Thymus (tissue), 11 donors: Measurements from ENCODE around the gene CADM2. TPM values are rescaled to one million over a fixed set of nuclear protein-coding genes. Genes with fewer than 3 reads are reported as not detected.

Experiments
- DNase-seq, 9 donors: peaks; one replicate each; pipeline ENCODE4 v3.0.0-alpha.2; 2013; ENCODE audit warnings: low spot score in 9 of 9, low read depth in 6 of 9, missing footprints in 1 of 9
- H3K27ac ChIP-seq, 2 donors: one replicate each; pipeline ENCODE4 v1.5.1; 2013; ENCODE audit warnings: control low read depth in 1 of 2, low read depth in 1 of 2, low read length in 1 of 2, mild to moderate bottlenecking in 1 of 2, moderate library complexity in 1 of 2
- H3K27me3 ChIP-seq, 2 donors: one replicate each; pipeline ENCODE4 v1.5.1; 2013; ENCODE audit warnings: low read length in 1 of 2; ENCODE audit not compliant: control insufficient read depth in 2 of 2, insufficient read depth in 1 of 2
- H3K36me3 ChIP-seq, 2 donors: one replicate each; pipeline ENCODE4 v1.5.1; 2013; ENCODE audit warnings: low read length in 1 of 2, mild to moderate bottlenecking in 1 of 2, moderate library complexity in 1 of 2; ENCODE audit not compliant: control insufficient read depth in 2 of 2, insufficient read depth in 2 of 2
- H3K4me1 ChIP-seq, 2 donors: one replicate each; pipeline ENCODE4 v1.5.1; 2013; ENCODE audit warnings: low read length in 2 of 2; ENCODE audit not compliant: control insufficient read depth in 2 of 2, insufficient read depth in 2 of 2
- H3K4me3 ChIP-seq, 2 donors: one replicate each; pipeline ENCODE4 v1.5.1; 2013; ENCODE audit warnings: low read length in 2 of 2, control low read depth in 1 of 2, mild to moderate bottlenecking in 1 of 2
- H3K9me3 ChIP-seq, 2 donors: one replicate each; pipeline ENCODE4 v1.5.1; 2013; ENCODE audit warnings: low read length in 1 of 2, mild to moderate bottlenecking in 1 of 2; ENCODE audit not compliant: control insufficient read depth in 2 of 2, insufficient read depth in 1 of 2
- WGBS: extraction: QIAGEN DNeasy Blood & Tissue Kit; methylation state at CpG from one replicate; pipeline ENCODE4 v1.1.7; 2013; 5-methylcytosine and 5-hydroxymethylcytosine counted together
- polyA plus RNA-seq: library from polyadenylated mRNA; stranded (reverse); fragments of 200-250 nt; gene quantifications from one replicate; pipeline ENCODE4 v1.2.3, GENCODE V29; 2013
- total RNA-seq: library from RNA; stranded (reverse); fragments of 120-200 nt; gene quantifications from one replicate; pipeline ENCODE4 v1.2.4, GENCODE V29; 2013
- donor health status: healthy.

Gene CADM2
- total and polyA plus RNA-seq, 2 donors, result 0.14 to 0.66 TPM

GRCh38 chr3:85574006-85574705, 615.4 kb downstream of the CADM2 start:
- Histone ChIP-seq H3K4me1 (no peaks in the 10 kb centered on the region), H3K36me3 (no peaks in the 10 kb centered on the region), H3K27ac (no peak overlapping the region), H3K9me3 (no peaks in the 10 kb centered on the region), H3K4me3 (no peak overlapping the region), H3K27me3 (no peaks in the 10 kb centered on the region)
- WGBS, result 94% methylated on average over 2 of the region's 2 CpGs
- no peak for DNase-seq

DNA sequence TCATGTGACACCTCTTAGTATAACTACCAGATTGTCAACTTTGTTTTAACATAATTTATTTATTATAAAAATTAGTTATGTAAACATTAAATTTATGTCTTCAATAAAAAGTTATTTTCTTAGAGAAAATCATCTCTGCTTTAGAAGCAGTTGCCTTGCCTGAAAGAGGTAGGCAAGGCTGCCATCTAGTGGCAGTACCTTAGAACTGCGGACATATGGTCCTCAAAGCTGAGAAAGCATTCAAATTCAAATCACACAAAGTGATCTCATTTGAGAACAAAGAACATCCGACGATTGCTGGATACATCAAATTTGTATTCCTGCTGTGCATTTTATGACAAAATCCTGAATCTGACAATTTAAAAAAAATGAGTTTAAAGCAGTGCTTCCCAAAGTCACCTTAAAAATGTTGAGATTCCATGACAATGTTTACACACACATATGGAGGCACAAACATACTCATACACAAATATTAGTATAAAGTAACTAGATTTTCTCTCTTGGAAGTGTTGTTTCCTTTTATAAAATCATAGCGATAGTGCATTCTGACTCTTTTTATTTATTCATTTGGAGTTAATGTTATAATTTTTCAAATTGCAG, 617.4 kb downstream of the CADM2 start:
- Histone ChIP-seq H3K4me1 (no peaks in the 10 kb centered on the region), H3K4me3 (no peak overlapping the region), H3K27me3 (no peaks in the 10 kb centered on the region), H3K36me3 (no peaks in the 10 kb centered on the region), H3K27ac (no peak overlapping the region), H3K9me3 (no peaks in the 10 kb centered on the region)
- 14% methylated on average over 4 of the region's 4 CpGs for WGBS
- peak; percentile 8 to 64 (median 28) for DNase-seq

DNA sequence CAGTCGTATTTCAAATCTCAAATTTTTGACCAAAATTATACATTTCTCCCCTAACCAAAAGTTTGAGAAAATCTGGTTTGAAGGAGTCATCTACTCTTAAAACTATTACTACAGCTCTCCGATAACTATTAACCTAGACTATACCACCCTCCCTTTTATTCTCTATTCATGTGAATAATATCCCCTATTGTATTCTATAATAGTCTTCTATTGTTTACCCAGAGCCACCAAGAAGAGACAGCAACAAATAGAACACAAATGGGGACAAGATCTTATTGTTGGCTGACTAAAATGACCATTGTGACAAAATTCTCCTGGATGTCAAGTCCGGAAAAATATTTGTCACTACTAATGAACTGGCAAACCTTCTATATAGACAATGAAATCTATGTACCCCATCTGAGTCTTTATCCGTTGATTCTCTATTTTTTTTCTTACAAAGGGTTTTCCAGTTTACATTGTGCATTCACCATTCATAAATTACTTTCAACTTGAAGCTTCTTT, 618.0 kb downstream of the CADM2 start:
- no peaks in the 10 kb centered on the region for H3K9me3 ChIP-seq
- H3K27me3 ChIP-seq, result no peaks in the 10 kb centered on the region
- H3K4me1 ChIP-seq, result no peaks in the 10 kb centered on the region
- no peak overlapping the region for H3K27ac ChIP-seq
- no peaks in the 10 kb centered on the region for H3K36me3 ChIP-seq
- no peak for DNase-seq
- WGBS, result 84% methylated on average over 4 of the region's 4 CpGs
- no peak overlapping the region for H3K4me3 ChIP-seq

DNA sequence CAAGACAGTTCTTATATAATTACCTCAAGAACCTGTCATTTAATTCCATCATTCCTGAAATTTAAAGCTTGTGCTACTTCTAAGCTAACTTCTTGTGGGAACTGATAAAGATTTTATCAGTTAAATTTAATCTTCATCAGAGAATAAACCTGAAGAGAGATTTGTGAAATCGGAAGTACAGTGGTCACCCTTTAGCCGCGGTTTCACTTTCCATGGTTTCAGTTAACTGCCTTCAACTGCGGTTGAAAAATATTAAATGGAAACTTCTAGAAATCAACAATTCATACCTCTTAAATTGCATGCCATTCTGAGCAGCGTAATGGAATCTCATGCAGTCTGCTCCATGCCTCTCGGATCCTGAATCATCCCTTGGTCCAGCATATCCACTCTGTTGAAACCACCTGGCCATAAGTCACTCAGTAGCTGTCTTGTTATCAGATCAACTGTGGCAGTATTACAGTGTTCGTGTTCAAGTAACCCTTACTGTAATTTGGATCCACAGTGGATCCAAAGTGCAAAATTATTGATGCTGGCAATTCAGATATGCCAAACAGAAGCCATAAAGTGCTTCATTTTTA, 626.1 kb downstream of the CADM2 start:
- no peaks in the 10 kb centered on the region for H3K36me3 ChIP-seq
- 75% methylated on average over 7 of the region's 7 CpGs for WGBS

DNA sequence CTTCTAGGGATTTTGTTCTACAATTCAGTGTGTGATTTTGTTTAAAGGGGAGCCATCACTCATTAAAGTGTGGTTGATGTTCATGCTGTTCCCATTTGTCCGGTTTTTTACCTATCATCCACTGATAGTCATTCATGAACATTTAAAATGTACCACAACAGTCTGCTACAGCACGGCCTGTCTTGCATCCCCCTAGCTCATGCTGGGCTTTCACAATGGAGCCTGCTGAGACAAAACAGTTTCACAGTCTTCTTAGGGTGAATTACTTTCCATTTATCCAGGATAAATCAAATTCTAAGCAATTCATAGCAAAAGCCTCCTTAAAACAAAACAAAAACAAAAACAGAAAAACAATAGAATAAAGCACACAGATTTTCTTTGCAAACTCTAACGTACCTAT, 627.2 kb downstream of the CADM2 start:
- Histone ChIP-seq H3K36me3 (no peaks in the 10 kb centered on the region), H3K27ac (no peak overlapping the region), H3K27me3 (no peaks in the 10 kb centered on the region), H3K4me1 (no peaks in the 10 kb centered on the region), H3K4me3 (no peak overlapping the region), H3K9me3 (no peaks in the 10 kb centered on the region)
- DNase-seq, result no peak
- WGBS, result 93% methylated on average over 3 of the region's 3 CpGs

More for the DNA sequence above, 626.1 kb downstream of the CADM2 start:
- no peaks in the 10 kb centered on the region for H3K9me3 ChIP-seq
- no peak for DNase-seq
- H3K27me3 ChIP-seq, result no peaks in the 10 kb centered on the region
- no peak overlapping the region for H3K4me3 ChIP-seq
- no peak overlapping the region for H3K27ac ChIP-seq
- H3K4me1 ChIP-seq, result no peaks in the 10 kb centered on the region

DNA sequence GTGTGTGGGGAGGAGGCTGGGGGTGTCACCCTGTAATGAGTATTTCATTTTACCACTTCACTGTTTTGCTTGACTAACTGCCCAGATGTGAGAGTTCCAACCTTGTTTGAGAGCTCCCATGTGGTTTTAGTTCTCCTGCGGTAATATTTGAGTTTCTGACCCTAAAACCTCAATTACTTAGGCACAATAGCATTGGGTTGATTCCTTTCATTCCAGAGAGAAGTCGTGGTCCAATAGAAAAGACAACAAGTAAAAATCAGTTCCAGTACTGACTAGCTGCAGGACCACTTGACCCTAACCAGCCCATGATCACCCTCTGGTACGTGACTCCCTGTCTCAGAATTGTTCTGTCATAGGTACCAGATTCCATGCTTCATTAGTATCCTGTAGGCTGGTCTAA, 630.4 kb downstream of the CADM2 start:
- Histone ChIP-seq H3K4me3 (no peak overlapping the region), H3K36me3 (no peaks in the 10 kb centered on the region), H3K27me3 (no peaks in the 10 kb centered on the region), H3K27ac (no peak overlapping the region), H3K4me1 (no peaks in the 10 kb centered on the region), H3K9me3 (no peaks in the 10 kb centered on the region)
- WGBS, result 83% methylated on average over 3 of the region's 3 CpGs
- no peak for DNase-seq

GRCh38 chr3:85591451-85591850, 632.7 kb downstream of the CADM2 start:
- Histone ChIP-seq H3K4me3 (no peak overlapping the region), H3K36me3 (no peaks in the 10 kb centered on the region), H3K4me1 (no peaks in the 10 kb centered on the region), H3K27me3 (no peaks in the 10 kb centered on the region), H3K9me3 (no peaks in the 10 kb centered on the region), H3K27ac (no peak overlapping the region)
- no peak for DNase-seq
- 89% methylated on average over 2 of the region's 2 CpGs for WGBS

DNA sequence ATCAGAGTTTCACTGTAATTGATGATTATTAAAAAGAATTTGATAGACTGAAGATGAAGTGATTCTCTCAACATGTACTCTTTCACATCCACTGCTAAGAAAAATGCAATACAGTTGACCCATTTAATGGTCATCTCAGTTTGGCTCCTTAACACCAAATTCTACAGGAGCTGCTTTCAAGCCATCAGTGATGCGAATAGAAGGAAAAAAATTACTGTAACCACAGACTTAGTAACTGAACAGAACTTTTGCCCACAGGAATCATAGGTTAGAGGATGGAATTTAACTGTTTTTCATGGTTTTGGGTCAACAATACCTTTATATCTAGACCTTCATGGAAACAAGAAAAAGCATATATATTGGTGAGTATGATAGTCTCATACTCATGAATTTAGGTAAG, 633.5 kb downstream of the CADM2 start:
- 89% methylated on average over 1 of the region's 1 CpG for WGBS
- no peaks in the 10 kb centered on the region for H3K4me1 ChIP-seq
- no peaks in the 10 kb centered on the region for H3K36me3 ChIP-seq

DNA sequence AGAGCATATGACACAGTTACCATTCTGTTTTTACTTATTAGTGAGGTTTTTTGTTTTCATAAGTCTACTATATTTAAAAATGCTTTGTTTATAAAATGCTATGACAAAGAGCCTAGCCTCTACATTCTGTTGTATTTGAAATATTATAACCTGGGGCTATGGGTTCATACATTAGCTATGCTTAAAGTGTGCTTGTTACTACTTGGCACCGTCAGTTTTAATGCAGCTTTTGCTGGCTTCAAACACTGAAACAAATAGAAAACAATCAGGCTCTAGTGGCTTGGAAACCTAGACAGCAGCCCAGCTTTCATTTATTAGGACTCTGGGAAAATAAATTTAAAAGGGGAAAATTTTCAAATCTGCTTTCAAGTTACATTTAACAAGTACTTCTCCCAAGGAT, 635.9 kb downstream of the CADM2 start:
- H3K27me3 ChIP-seq, result no peaks in the 10 kb centered on the region
- no peaks in the 10 kb centered on the region for H3K9me3 ChIP-seq
- no peaks in the 10 kb centered on the region for H3K36me3 ChIP-seq
- WGBS, result 94% methylated on average over 1 of the region's 1 CpG
- H3K27ac ChIP-seq, result no peak overlapping the region
- DNase-seq, result no peak
- no peaks in the 10 kb centered on the region for H3K4me1 ChIP-seq
- no peak overlapping the region for H3K4me3 ChIP-seq

More for the DNA sequence above, 633.5 kb downstream of the CADM2 start:
- no peak overlapping the region for H3K4me3 ChIP-seq
- no peak overlapping the region for H3K27ac ChIP-seq
- H3K27me3 ChIP-seq, result no peaks in the 10 kb centered on the region
- H3K9me3 ChIP-seq, result no peaks in the 10 kb centered on the region
- DNase-seq, result no peak
